OCI-LY1 (cell line): ENCODE data around the gene KSR1.

Experiments
- CTCF ChIP-seq: fragments of 200-600 bp; sonication (generic), shearing (Covaris generic); IDR thresholded peaks from 2 replicates; pipeline ENCODE4 v1.5.1; 2017; ENCODE audit warnings: mild to moderate bottlenecking, antibody characterized with exemption, low read length, moderate library complexity, mixed read lengths
- EZH2 ChIP-seq: fragments of 200-600 bp; sonication (generic), shearing (Covaris generic); IDR thresholded peaks from 2 replicates; pipeline ENCODE4 v1.8.0; 2017; ENCODE audit warnings: borderline replicate concordance, mixed run types, mild to moderate bottlenecking, antibody characterized with exemption, low read length, moderate library complexity, mixed read lengths

- no peak for TF ChIP-seq CTCF
- no peak for TF ChIP-seq EZH2
Measured at GRCh38 chr17:27545562-27546229, 89.4 kb downstream of the KSR1 start.
